HTR-8/SVneo (cell line): ENCODE data around the gene SLCO6A1.
"Not testable (repeated sequence)": the region's sequence is repeated elsewhere in the genome, so short reads cannot be mapped to it uniquely, and the experiment has no call there.

ENCODE experiments used
- DNase-seq: peaks from one replicate; pipeline ENCODE4 v3.0.0; 2011; ENCODE audit warnings: low spot score, mixed read lengths; ENCODE audit not compliant: insufficient read length
- FAIRE-seq: peaks from 2 replicates; lab custom pipeline; 2011; peaks lifted over from hg19 to GRCh38; lab: Jason Lieb, UNC

SLCO6A1 gene

GRCh38 chr5:102498271-102499034, at the start of gene SLCO6A1:
Gene SLCO6A1, minus strand, starts transcription at chr5:102499001. Its CDS starts 157 bp downstream, at chr5:102498844.
- no peak for DNase-seq
- FAIRE-seq: no peak

- DNase-seq (no peak), FAIRE-seq (no peak)
Observed at GRCh38 chr5:102547141-102548035, 48.6 kb upstream of the SLCO6A1 start.

DNA sequence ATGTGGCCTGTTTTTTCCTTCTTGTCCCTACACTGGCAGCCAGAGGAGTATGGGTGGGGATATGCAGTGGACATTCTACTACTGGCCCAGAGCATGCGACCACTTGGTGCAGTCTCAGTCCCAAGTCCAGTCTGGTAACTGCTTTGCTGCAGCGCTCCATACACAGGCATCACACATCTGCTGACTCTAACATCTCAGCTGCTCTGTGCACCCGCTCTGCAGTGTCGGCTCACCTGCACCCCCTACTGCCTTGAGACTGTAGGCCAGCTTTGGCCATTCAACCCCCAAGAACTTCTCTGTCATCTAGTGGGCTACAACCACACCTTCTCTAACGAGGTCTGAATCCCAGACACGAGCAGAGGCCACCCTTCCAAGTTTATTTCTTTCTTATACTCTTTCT, 46.4 kb upstream of the SLCO6A1 start:
- DNase-seq (peak; percentile 6), FAIRE-seq (no peak)

GRCh38 chr5:102542057-102542456, 43.3 kb upstream of the SLCO6A1 start:
- DNase-seq (no peak), FAIRE-seq (no peak)

- DNase-seq: no peak
- no peak for FAIRE-seq
Observed at GRCh38 chr5:102539996-102540728, 41.4 kb upstream of the SLCO6A1 start.

GRCh38 chr5:102539562-102539961, 40.8 kb upstream of the SLCO6A1 start:
- DNase-seq (no peak), FAIRE-seq (no peak)

DNA sequence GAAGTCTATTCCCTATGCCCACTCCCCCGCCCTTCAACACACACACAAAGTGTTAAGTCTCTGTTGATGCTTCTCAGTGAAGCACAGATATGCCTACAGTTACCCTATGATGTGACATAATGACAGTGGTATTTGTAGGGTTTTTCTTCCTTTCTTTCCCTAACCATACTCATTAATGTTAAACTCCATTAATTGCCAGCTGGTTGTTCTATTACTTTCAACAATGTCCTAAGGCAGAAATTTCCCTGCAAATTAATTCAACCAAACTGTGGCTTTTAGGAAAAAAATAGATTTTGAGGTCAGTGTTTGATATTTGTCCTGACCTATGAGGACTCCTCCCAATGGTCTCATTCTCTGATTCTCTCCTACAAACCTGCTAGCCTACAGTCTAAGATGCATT, 38.2 kb upstream of the SLCO6A1 start:
- no peak for FAIRE-seq

DNA sequence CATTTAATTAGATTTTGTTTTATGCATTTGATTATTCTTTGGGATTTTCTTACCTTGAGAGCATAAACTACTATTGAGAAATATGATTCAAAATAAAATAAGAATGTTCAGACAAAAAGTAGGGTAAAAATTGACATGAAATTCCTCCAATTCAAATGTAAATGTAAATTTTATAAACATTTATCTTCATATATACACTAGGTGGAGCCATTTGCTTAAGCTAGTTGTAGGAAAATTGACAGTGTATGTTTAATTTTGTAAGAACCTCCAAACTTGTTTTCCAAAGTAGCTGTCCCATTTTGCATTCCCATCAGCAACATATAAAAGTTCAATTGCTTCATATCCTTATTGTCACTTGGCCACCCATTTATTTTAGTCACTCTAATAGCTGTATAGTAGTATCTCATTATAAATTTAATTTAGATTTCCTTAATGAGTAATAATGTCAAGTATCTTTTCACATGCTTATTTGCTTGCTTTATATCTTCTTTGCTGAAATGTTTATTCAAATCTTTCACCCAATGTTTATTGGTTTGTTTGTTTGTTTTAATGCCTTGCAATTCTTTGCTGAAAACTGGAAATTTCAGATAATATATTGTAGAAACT, 37.6 kb upstream of the SLCO6A1 start:
- DNase-seq (no peak), FAIRE-seq (no peak)

More for the DNA sequence above, 38.2 kb upstream of the SLCO6A1 start:
- no peak for DNase-seq

- FAIRE-seq: no peak
Observed at GRCh38 chr5:102532123-102532522, 33.3 kb upstream of the SLCO6A1 start.

GRCh38 chr5:102531506-102531905, 32.7 kb upstream of the SLCO6A1 start:
- FAIRE-seq (no peak), DNase-seq (no peak)

More at GRCh38 chr5:102532123-102532522, 33.3 kb upstream of the SLCO6A1 start:
- DNase-seq: no peak

DNA sequence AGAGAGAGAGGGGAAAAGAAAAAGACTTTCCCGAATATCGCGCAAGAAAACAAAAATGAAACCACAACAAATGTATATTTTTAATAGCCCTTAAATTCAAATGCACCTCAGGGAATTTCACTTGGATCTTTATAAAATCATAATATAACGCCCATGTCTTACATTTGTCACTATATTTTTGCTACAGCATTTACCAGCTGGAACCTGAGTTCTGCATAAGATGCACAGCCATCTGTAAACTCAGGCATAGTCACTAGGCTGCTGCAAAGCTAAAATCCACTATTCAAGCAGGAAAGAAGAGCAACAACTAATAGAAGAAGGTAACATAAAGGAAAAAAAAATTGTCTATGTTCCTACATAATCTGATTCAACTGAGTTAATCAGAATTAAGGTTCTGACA, 30.6 kb upstream of the SLCO6A1 start:
- no peak for DNase-seq
- no peak for FAIRE-seq

GRCh38 chr5:102529031-102529430, 30.2 kb upstream of the SLCO6A1 start:
- DNase-seq (no peak), FAIRE-seq (no peak)

DNA sequence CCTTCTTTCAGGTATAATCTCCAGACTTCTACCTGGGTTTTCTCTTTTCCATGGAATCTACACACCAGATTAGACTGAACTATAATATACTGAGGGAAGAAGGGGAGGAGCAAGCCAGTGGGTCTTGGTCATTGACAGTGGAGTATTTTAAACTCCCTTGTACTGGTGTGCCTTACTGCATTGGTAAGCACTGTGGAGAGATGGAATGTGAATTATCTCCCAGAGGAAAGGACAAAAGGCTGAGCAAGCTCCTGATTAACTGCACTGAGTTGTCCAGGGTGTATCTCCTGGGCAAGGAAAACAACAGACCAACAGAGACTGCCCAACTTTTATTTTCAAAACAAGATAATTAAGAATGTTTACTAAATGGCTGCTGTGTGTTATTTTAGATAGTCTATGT, 29.8 kb upstream of the SLCO6A1 start:
- FAIRE-seq (no peak), DNase-seq (no peak)

GRCh38 chr5:102527547-102527946, 28.7 kb upstream of the SLCO6A1 start:
- no peak for FAIRE-seq
- DNase-seq: no peak

- no peak for FAIRE-seq
- no peak for DNase-seq
Observed at GRCh38 chr5:102523541-102524175, 24.9 kb upstream of the SLCO6A1 start.

DNA sequence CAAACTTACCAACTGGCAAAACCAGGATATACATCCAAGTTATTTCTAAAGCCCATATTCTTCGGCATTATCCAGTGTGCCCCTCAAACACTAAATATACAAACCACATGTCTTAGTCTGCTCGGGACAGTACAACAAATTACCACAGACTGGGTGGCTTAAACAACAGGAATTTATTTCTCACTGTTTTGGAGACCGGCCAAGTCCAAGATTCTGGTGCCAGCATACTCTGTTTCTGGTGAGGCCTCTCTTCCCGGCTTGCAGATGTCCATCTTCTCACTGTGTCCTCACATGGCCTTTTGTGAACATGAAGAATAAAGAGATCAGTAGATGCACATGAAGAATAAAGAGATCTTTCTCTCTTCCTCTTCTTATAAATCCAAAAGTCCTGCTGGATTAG, 12.9 kb upstream of the SLCO6A1 start:
- no peak for DNase-seq

DNA sequence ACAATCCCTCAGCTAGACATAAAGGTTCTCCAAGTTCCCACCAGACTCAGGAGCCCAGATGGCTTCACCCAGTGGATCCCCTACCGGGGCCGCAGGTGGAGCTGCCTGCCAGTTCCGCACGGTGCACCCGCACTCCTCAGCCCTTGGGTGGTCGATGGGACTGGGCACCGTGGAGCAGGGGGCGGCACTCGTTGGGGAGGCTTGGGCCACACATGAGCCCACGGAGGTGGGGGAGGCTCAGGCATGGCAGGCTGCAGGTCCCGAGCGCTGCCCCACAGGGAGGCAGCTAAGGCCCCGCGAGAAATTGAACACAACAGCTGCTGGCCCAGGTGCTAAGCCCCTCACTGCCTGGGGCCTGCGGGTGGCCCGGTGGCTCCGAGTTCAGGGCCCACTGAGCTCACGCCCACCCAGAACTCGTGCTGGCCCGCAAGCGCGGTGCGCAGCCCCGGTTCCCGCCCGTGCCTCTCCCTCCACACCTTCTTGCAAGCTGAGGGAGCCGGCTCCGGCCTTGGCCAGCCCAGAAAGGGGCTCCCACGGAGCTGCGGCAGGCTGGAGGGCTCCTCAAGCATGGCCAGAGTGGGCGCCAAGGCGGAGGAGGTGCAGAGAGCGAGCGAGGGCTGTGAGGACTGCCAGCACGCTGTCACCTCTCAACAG, 7.4 kb downstream of the SLCO6A1 start:
- DNase-seq, FAIRE-seq: not testable (repeated sequence)

More for the DNA sequence above, 12.9 kb upstream of the SLCO6A1 start:
- no peak for FAIRE-seq

DNA sequence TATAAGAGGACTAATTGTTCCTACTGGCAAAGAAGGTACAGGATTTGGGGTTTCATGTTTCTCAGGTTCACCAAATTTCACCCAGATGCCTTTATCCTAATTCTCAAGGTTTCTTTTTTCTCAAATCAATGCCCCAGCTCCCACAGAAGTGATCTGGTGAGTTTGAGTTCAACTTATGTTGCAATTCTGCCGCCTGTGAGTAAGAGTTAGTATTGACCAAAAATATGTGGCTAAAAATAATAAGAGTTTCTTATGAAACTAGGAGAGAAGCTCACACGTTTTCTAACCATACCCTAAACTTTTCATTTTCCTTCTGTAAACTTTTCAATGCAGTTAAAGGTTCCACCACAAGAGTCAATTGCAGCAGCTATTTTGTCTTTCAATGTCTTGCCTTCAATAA, 15.1 kb downstream of the SLCO6A1 start:
- FAIRE-seq: no peak
- no peak for DNase-seq

- DNase-seq (no peak), FAIRE-seq (no peak)
Observed at GRCh38 chr5:102481054-102481715, 17.6 kb downstream of the SLCO6A1 start.
